GM23338 (cell line): Measurements from ENCODE around the gene RADIL. TPM values are rescaled to one million over a fixed set of nuclear protein-coding genes. Genes with fewer than 3 reads are reported as not detected.

Experiments
- ATAC-seq: fragments of 200-7000 bp; cut with Tn5 transposase; 3 replicates; pipeline ENCODE4 v1.9.1; 2020
- DNase-seq: peaks from one replicate; pipeline ENCODE4 v3.0.0-alpha.2; 2015; ENCODE audit warnings: low spot score
- H2AFZ ChIP-seq: fragments of 200-600 bp; sonication (generic); 2 replicates; pipeline ENCODE4 v1.8.0; 2016; ENCODE audit warnings: antibody characterized with exemption, mild to moderate bottlenecking, moderate library complexity
- H3F3A ChIP-seq: fragments of 200-600 bp; sonication (generic); replicated peaks from 2 replicates; pipeline ENCODE4 v1.8.0; 2017; ENCODE audit warnings: antibody characterized with exemption, mixed run types, low read depth
- H3K27ac ChIP-seq: fragments of 200-600 bp; sonication (generic); 2 replicates; pipeline ENCODE4 v1.6.1; 2016; ENCODE audit warnings: low read depth
- H3K27me3 ChIP-seq: fragments of 200-600 bp; sonication (generic); 2 replicates; pipeline ENCODE4 v1.8.0; 2016; ENCODE audit warnings: mild to moderate bottlenecking, mixed run types, moderate library complexity; ENCODE audit not compliant: insufficient read depth
- H3K36me3 ChIP-seq: fragments of 200-600 bp; sonication (generic); 2 replicates; pipeline ENCODE4 v1.8.0; 2016; ENCODE audit warnings: mild to moderate bottlenecking; ENCODE audit not compliant: insufficient read depth
- H3K4me1 ChIP-seq: fragments of 200-600 bp; sonication (generic); 2 replicates; pipeline ENCODE4 v1.8.0; 2016; ENCODE audit warnings: mild to moderate bottlenecking, moderate library complexity; ENCODE audit not compliant: insufficient read depth
- H3K4me2 ChIP-seq: fragments of 200-600 bp; sonication (generic); 2 replicates; pipeline ENCODE4 v1.7.1; 2017; ENCODE audit warnings: mixed run types
- H3K4me3 ChIP-seq: fragments of 200-600 bp; sonication (generic); 2 replicates; pipeline ENCODE4 v1.6.1; 2016; ENCODE audit warnings: mixed run types
- H3K79me2 ChIP-seq: fragments of 200-600 bp; sonication (generic); replicated peaks from 2 replicates; pipeline ENCODE4 v1.8.0; 2017; ENCODE audit warnings: mild to moderate bottlenecking; ENCODE audit not compliant: insufficient read depth
- H3K9me2 ChIP-seq: fragments of 200-600 bp; sonication (generic); 2 replicates; pipeline ENCODE4 v1.8.0; 2017; ENCODE audit not compliant: insufficient read depth
- H4K20me1 ChIP-seq: fragments of 200-600 bp; sonication (generic); replicated peaks from 2 replicates; pipeline ENCODE4 v1.8.0; 2017; ENCODE audit warnings: mild to moderate bottlenecking; ENCODE audit not compliant: insufficient read depth
- H3K27ac Mint-ChIP-seq: 2 replicates; pipeline ENCODE4 v1.8.0; 2020; ENCODE audit warnings: inconsistent platforms, mild to moderate bottlenecking, moderate library complexity, mixed read lengths
- H3K27me3 Mint-ChIP-seq: 3 replicates; pipeline ENCODE4 v1.8.0; 2022; ENCODE audit warnings: low read depth, mild to moderate bottlenecking, moderate library complexity, mixed read lengths, inconsistent platforms; ENCODE audit not compliant: insufficient read depth, poor library complexity
- H3K36me3 Mint-ChIP-seq: 3 replicates; pipeline ENCODE4 v1.8.0; 2021; ENCODE audit warnings: low read depth, mild to moderate bottlenecking, inconsistent platforms, moderate library complexity, mixed read lengths
- H3K4me1 Mint-ChIP-seq: 3 replicates; pipeline ENCODE4 v1.8.0; 2020; ENCODE audit warnings: mild to moderate bottlenecking, inconsistent platforms, mixed read lengths
- H3K4me3 Mint-ChIP-seq: 3 replicates; pipeline ENCODE4 v1.8.0; 2021; ENCODE audit warnings: moderate library complexity, mild to moderate bottlenecking, inconsistent platforms, mixed read lengths
- H3K9me3 Mint-ChIP-seq: 3 replicates; pipeline ENCODE4 v1.8.0; 2020; ENCODE audit warnings: moderate library complexity, mild to moderate bottlenecking, inconsistent platforms, mixed read lengths
- CREB1 ChIP-seq: fragments of 250-450 bp; sonication (Bioruptor Pico); IDR thresholded peaks from 2 replicates; pipeline ENCODE4 v1.5.0; 2020; ENCODE audit warnings: low read depth, mild to moderate bottlenecking, moderate library complexity
- CTCF ChIP-seq, 2 experiments: fragments of 200-600 bp in 1 of 2; sonication (generic) in 1 of 2; conservative IDR thresholded peaks; 2 replicates each; pipeline versions ENCODE4 v1.5.1 to v1.6.1; 2016 to 2017; ENCODE audit warnings: antibody characterized with exemption in 2 of 2, low read depth in 2 of 2, mild to moderate bottlenecking in 2 of 2, moderate library complexity in 1 of 2
- ETS1 ChIP-seq: IDR thresholded peaks from 2 replicates; pipeline ENCODE4 v1.6.1; 2016; ENCODE audit warnings: antibody characterized with exemption
- EZH2 ChIP-seq: fragments of 200-600 bp; sonication (generic); IDR thresholded peaks from one replicate; pipeline ENCODE4 v1.8.0; 2017; ENCODE audit warnings: antibody characterized with exemption, mild to moderate bottlenecking, low read depth; ENCODE audit not compliant: unreplicated experiment
- EZH2phosphoT487 ChIP-seq: fragments of 200-600 bp; sonication (generic); IDR thresholded peaks from one replicate; pipeline ENCODE4 v1.8.1; 2018; ENCODE audit warnings: antibody characterized with exemption; ENCODE audit not compliant: unreplicated experiment
- JUNB ChIP-seq: IDR thresholded peaks from one replicate; pipeline ENCODE4 v1.6.1; 2016; ENCODE audit warnings: antibody characterized with exemption; ENCODE audit not compliant: unreplicated experiment
- NANOG ChIP-seq: IDR thresholded peaks from 2 replicates; pipeline ENCODE4 v1.6.1; 2016; ENCODE audit warnings: antibody characterized with exemption, borderline replicate concordance
- POLR2AphosphoS5 ChIP-seq: IDR thresholded peaks from 2 replicates; pipeline ENCODE4 v1.6.1; 2016; ENCODE audit warnings: antibody characterized with exemption, low read depth
- STAT1 ChIP-seq: IDR thresholded peaks from one replicate; pipeline ENCODE4 v1.6.1; 2016; ENCODE audit warnings: antibody characterized with exemption; ENCODE audit not compliant: unreplicated experiment
- ZNF114 ChIP-seq: fragments of 250-450 bp; sonication (Bioruptor Pico); IDR thresholded peaks from 2 replicates; pipeline ENCODE4 v1.5.0; 2020; ENCODE audit warnings: mild to moderate bottlenecking, moderate library complexity
- ZNF462 ChIP-seq: fragments of 250-450 bp; sonication (Bioruptor Pico); IDR thresholded peaks from 2 replicates; pipeline ENCODE4 v1.5.0; 2020; ENCODE audit warnings: mild to moderate bottlenecking, moderate library complexity
- polyA plus RNA-seq: library from polyadenylated mRNA; unstranded; fragments of >200 nt; fragmentation: Nextera tagmentation; extraction: Ambion mirVana; gene quantifications from 2 replicates; pipeline ENCODE4 v1.2.1, GENCODE V29; 2016
- total RNA-seq: library from RNA; depleted of rRNA; stranded (reverse); fragments of >200 nt; shearing (Covaris generic); gene quantifications from 2 replicates; pipeline ENCODE4 v1.2.3, GENCODE V29; 2014

The RADIL gene
- total and polyA plus RNA-seq, 2 experiments from 2014 or later, result 4.3 to 9.8 TPM

- Mint-ChIP-seq H3K27me3 (peaks cover 7% of the 10 kb centered on the region), H3K4me1 (no peaks in the 10 kb centered on the region), H3K9me3 (no peaks in the 10 kb centered on the region; the same call in 2 of the 3 replicates), H3K27ac (no peak overlapping the region), H3K4me3 (no peak overlapping the region), H3K36me3 (peaks cover 8% of the 10 kb centered on the region; the same call in 2 of the 3 replicates)
- DNase-seq (no peak), ATAC-seq (no peak)
- H3K27ac ChIP-seq, result no peak overlapping the region
- H3K79me2 ChIP-seq, result no peaks in the 10 kb centered on the region
- no peak overlapping the region for H3K4me3 ChIP-seq
- no peak overlapping the region for H3K4me2 ChIP-seq
- no peaks in the 10 kb centered on the region; the same call in 1 of the 2 replicates for H3K36me3 ChIP-seq
- no peaks in the 10 kb centered on the region for H3F3A ChIP-seq
- H3K27me3 ChIP-seq, result no peaks in the 10 kb centered on the region
- no peaks in the 10 kb centered on the region for H3K9me2 ChIP-seq
- H3K4me1 ChIP-seq, result no peaks in the 10 kb centered on the region
- no peak overlapping the region for H2AFZ ChIP-seq
- TF ChIP-seq ETS1 (no peak), ZNF114 (CRISPR knock-in tag) (no peak), EZH2phosphoT487 (no peak), ZNF462 (CRISPR knock-in tag) (no peak), JUNB (no peak), STAT1 (no peak), NANOG (no peak), CREB1 (CRISPR knock-in tag) (no peak), EZH2 (no peak), CTCF (conservative IDR thresholded peaks at IDR 0.05; ENCODE audit: low read depth in 2 of 2) (no peak), POLR2AphosphoS5 (no peak)
- H4K20me1 ChIP-seq, result no peaks in the 10 kb centered on the region; the same call in none of the 2 replicates
Observed at GRCh38 chr7:4763794-4764185, 119.7 kb downstream of the RADIL start.
